Measurements from ENCODE around the gene DCLK1. TPM values are rescaled to one million over a fixed set of nuclear protein-coding genes. Genes with fewer than 3 reads are reported as not detected.

DCLK1 gene
- total RNA-seq, 2 experiments from 2014 or later = not detected

- ATAC-seq (no peak), DNase-seq (no peak)
- POLR2A ChIA-PET = no interaction called here
- H3K36me3 Mint-ChIP-seq (ENCODE audit: low read depth) = no peaks in the 10 kb centered on the region
- CTCF ChIA-PET = no interaction called here
- TF ChIP-seq, protein P1, sequence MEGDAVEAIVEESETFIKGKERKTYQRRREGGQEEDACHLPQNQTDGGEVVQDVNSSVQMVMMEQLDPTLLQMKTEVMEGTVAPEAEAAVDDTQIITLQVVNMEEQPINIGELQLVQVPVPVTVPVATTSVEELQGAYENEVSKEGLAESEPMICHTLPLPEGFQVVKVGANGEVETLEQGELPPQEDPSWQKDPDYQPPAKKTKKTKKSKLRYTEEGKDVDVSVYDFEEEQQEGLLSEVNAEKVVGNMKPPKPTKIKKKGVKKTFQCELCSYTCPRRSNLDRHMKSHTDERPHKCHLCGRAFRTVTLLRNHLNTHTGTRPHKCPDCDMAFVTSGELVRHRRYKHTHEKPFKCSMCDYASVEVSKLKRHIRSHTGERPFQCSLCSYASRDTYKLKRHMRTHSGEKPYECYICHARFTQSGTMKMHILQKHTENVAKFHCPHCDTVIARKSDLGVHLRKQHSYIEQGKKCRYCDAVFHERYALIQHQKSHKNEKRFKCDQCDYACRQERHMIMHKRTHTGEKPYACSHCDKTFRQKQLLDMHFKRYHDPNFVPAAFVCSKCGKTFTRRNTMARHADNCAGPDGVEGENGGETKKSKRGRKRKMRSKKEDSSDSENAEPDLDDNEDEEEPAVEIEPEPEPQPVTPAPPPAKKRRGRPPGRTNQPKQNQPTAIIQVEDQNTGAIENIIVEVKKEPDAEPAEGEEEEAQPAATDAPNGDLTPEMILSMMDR (IDR thresholded peaks at IDR 0.05) = no peak
- H3K27me3 Mint-ChIP-seq = no peaks in the 10 kb centered on the region
- no peak overlapping the region for H3K4me3 Mint-ChIP-seq
- intact Hi-C loops (cut with micrococcal nuclease) = no loop called here
- H3K27ac Mint-ChIP-seq = no peak overlapping the region
- H3K9me3 Mint-ChIP-seq = no peaks in the 10 kb centered on the region
- H3K4me1 Mint-ChIP-seq (ENCODE audit: low read depth) = no peaks in the 10 kb centered on the region
These were observed 239.4 kb downstream of the DCLK1 start for GRCh38 chr13:35891507-35892441.

DNA sequence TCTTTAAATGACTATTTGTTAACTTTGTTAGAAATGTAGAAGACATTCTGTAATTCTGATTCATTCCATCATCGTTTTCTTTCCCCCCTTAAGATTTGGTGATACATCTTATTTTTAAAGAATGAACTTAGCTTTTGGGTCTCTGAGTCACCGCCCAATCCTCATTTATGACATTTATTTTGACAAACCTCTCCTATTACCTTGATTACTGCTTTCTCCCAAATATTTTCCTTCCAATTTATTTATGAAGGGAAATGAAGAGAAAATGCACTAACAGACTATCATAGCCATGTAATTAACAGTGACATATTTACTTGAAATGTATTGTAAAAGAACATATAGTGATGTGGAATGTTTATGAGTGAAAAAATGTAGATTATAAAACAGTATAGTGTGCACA, 241.6 kb downstream of the DCLK1 start:
- DNase-seq (no peak), ATAC-seq (no peak)
- Mint-ChIP-seq H3K4me3 (no peak overlapping the region), H3K27me3 (no peaks in the 10 kb centered on the region), H3K27ac (no peak overlapping the region), H3K4me1 (ENCODE audit: low read depth) (no peaks in the 10 kb centered on the region), H3K36me3 (ENCODE audit: low read depth) (no peaks in the 10 kb centered on the region), H3K9me3 (no peaks in the 10 kb centered on the region)
- ChIA-PET CTCF (no interaction called here), POLR2A (no interaction called here)
- intact Hi-C loops (cut with micrococcal nuclease) = no loop called here
- TF ChIP-seq, protein P1 (IDR thresholded peaks at IDR 0.05) = no peak

DNA sequence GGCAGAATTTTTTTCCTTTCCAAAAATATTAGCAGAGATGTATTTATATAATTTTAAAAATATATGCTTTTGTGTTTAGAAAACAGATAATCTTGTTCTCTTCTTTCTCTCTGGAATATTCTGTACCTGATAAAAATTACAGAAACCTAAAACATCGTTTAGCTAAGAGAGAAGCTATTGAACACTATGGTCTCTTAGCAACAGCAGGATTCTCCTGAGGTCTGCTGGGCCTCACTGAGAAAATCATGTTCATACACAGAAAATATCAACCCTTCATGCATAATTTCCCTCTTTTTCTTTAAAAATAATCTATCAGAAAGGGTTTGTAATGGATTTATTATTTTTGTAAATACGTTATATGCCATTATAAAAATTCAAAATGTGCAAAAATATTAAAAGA, 242.2 kb downstream of the DCLK1 start:
- no peaks in the 10 kb centered on the region for H3K9me3 Mint-ChIP-seq
- ChIA-PET CTCF (no interaction called here), POLR2A (no interaction called here)
- H3K36me3 Mint-ChIP-seq (ENCODE audit: low read depth) = no peaks in the 10 kb centered on the region
- H3K27me3 Mint-ChIP-seq = no peaks in the 10 kb centered on the region
- DNase-seq = no peak
- no peak for ATAC-seq
- TF ChIP-seq, protein P1 (IDR thresholded peaks at IDR 0.05) = no peak
- H3K4me3 Mint-ChIP-seq = no peak overlapping the region
- intact Hi-C loops (cut with micrococcal nuclease) = no loop called here
- no peak overlapping the region for H3K27ac Mint-ChIP-seq
- H3K4me1 Mint-ChIP-seq (ENCODE audit: low read depth) = no peaks in the 10 kb centered on the region

DNA sequence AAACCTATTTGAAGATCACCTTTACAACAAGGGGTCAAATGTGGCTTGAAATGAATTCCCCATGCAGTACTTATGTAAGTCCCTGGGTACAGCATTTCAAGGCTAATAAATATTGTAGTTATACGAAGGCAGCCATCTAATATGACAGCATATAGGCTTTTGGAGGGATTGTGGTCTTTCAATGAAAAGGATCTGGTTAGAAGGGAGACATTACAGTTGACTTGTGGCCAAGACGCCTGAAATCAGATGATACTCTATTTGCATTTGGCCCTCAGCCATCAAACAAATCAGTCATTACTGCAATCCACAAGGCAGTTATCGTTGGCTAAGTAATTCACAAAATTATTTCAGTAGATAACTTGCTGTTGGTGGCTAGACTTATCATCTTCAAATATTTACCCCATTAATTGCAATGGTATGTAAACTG, 242.7 kb downstream of the DCLK1 start:
- Mint-ChIP-seq H3K9me3 (no peaks in the 10 kb centered on the region), H3K4me1 (ENCODE audit: low read depth) (no peaks in the 10 kb centered on the region), H3K36me3 (ENCODE audit: low read depth) (no peaks in the 10 kb centered on the region), H3K4me3 (no peak overlapping the region), H3K27ac (no peak overlapping the region), H3K27me3 (no peaks in the 10 kb centered on the region)
- ChIA-PET POLR2A (no interaction called here), CTCF (no interaction called here)
- intact Hi-C loops (cut with micrococcal nuclease) = no loop called here
- ATAC-seq (no peak), DNase-seq (no peak)
- TF ChIP-seq, protein P1 (IDR thresholded peaks at IDR 0.05) = no peak

GRCh38 chr13:35887115-35887666, 244.0 kb downstream of the DCLK1 start:
- intact Hi-C loops (cut with micrococcal nuclease) = no loop called here
- no peaks in the 10 kb centered on the region for H3K4me1 Mint-ChIP-seq (ENCODE audit: low read depth)
- TF ChIP-seq, protein P1 (IDR thresholded peaks at IDR 0.05) = no peak
- POLR2A ChIA-PET = no interaction called here
- H3K4me3 Mint-ChIP-seq = no peak overlapping the region
- ATAC-seq (no peak), DNase-seq (no peak)
- no peaks in the 10 kb centered on the region for H3K27me3 Mint-ChIP-seq
- H3K36me3 Mint-ChIP-seq (ENCODE audit: low read depth) = no peaks in the 10 kb centered on the region
- no peak overlapping the region for H3K27ac Mint-ChIP-seq
- CTCF ChIA-PET = no interaction called here
- H3K9me3 Mint-ChIP-seq = no peaks in the 10 kb centered on the region

Data from activated CD8-positive, alpha-beta T cell treated with anti-CD3 and anti-CD28 coated beads for 36 hours (primary cell).